AG20443 (cell line): ENCODE measurements around the gene LEKR1.
"Not testable (repeated sequence)": the region's sequence is repeated elsewhere in the genome, so short reads cannot be mapped to it uniquely, and the experiment has no call there.

ENCODE experiments used
- DNase-seq: peaks from one replicate; pipeline ENCODE4 v3.0.0; 2012; ENCODE audit warnings: low spot score, mixed read lengths

The LEKR1 gene

DNA sequence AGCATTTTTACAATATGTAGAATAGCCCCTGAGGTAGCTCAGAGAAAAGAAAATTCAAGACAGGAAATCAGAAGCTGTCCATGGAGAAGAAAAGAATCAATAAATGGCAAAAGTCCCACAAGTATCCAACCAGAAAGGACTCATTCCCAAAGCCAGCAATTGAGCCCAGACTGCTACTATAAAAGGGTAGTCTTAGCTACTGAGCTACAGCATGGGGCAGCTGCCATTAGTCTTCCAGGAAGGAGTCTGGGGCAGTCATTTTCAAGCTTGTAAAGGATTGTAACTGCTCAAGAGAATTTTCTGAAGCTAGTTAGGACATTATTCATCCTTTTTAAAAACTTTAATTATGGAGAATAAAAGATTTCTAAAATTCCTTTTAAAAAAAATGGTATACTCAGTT is 10.5 kb downstream of the LEKR1 start:
- DNase-seq = no peak

DNA sequence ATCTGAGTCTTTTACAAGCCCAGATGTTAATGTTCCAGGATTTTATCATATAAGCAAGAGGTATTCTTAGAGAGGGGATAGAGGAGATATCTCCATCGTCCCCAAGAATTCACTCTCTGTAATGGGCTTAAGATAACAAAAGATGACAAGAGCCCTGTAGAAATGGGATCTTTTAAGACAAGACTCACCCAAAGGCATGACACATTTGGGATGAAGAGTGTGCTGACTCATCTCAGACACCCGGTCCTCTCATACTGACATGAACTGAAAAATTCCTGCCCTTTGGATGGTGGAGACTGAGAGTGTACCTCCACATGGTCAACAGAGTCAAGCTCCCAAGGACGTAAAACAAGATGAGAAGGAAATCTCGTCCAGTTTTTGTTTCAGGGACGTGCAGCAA is 11.0 kb downstream of the LEKR1 start:
- DNase-seq = peak; percentile 46

DNA sequence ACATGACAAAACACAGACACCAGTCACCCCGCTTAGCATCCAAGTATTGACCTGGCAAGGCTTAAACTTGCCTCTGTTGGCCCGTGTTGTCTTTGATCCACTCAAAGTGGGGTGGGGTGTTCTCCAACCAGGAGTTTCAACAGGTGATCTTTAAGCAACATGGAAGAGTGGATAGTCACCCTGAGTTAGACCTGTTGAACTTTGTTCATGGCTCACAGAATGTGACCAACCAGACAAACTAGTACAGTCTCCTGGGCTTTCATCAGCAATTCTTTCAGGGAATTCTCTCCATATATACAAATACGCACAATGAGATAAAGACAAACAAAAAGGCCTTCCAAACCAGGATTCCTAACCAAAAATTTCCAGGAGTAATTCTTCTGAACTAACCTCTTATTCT is 11.9 kb downstream of the LEKR1 start:
- DNase-seq = no peak

DNA sequence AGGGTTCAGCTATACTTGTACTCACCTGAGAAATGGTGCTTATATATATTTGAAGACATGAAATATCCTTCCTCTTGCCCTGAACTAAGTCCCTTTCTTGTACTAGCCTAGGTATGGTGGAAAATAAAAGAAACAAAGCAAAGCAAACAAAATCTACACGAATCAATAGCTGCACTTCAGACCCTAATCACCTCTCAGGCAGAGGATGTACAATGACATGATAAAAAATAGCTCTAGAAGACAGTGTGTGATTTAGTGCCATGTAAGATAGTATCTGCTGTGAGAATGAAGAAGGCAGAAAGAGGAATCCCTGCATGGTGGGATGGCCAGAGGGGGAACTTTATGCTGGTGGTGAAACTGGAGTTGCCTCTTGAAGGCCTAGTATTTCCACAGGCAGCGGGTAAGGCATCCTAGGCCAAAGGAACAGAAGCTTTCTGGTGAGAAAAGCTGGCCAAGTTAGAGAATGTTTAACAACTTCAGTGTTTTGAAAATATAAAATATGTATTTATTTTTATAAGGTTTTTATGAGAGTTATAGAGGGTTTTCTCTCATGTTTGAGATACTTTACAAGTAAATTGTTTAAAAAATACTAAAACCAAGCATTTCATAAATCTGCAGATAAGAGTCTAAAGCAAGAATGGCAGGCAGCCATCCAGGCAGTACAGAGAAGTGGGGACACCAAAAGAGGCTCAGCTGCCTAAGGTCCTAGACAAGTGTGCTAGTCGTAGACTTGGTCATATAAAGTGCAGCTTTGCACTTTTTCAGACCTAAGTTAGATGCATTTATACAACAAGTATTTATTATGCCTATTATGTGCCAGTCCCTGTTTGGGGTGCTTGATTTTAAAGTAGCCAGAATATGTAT is 14.9 kb downstream of the LEKR1 start:
- DNase-seq = no peak

DNA sequence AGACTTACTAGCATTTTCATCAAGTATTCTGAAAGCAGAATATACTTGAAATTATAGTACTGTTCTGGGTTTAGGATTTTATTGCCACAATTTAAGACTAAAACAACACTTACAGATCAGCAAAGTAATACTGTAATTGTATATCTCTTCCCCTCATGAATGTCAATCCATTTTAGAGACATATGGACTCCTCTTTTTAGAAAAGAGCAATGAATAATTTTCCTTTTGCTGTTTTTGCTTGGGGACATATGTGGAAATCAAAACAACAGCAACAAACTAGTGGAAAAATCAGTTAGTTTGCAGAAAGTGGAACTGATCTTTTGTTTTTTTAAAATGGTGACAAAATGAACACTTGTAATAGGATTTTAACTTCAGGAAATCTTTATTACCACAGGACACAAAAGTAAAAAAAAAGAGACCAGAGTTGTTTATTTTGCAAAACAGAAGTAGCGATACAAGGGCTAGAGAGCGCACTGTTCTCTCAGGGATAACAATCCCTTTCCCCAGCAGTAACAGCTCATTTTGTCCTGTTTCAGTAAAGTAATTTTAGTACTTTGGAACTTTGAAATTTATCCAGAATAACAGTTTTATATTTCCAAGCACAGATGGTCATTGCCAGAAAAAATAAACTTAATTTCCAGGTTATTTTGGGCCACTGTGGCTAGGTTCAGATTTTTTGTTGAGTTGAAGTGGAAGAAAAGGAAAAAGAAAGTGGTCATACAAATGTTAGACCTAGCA is 17.1 kb downstream of the LEKR1 start:
- no peak for DNase-seq

GRCh38 chr3:156847752-156848448 is 21.7 kb downstream of the LEKR1 start:
- DNase-seq = peak; percentile 11

DNA sequence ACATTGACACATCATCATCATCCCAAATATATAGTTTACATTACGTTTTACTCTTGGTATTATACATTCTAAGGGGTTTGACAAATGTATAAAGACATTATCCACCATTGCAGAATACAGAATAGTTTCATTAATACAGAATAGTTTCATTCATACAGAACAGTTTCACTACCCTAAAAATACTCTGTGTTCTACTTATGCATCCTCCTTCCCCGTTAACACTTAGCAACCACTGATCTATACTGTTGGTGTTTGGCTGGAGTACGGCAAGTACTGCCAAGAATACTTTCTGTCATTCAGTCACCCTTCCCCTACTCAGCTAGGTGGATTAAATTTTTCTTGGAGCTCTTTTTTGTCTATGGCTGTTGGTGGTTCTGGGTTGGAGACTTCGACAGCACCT is 33.4 kb downstream of the LEKR1 start:
- DNase-seq = no peak

DNA sequence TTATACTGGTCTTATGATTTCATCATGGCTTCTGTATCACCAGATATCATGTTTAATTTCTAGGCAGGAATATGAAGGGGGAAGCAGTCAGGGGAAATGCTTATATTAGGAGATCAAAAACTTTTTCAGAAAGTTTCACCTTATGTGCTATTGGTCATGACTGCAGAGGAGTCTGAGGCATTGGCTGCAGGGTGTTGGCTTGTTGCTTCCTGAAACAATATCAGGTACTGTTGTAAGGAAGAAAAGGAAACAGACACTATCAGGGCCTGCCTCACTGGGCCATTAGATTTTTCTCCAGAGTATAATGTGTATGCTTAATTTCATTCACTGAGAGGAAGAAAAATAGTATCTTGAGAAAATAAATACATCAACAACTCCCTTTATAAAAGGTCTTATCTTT is 34.7 kb downstream of the LEKR1 start:
- DNase-seq = no peak

GRCh38 chr3:156862338-156862737 is 36.2 kb downstream of the LEKR1 start:
- DNase-seq = no peak

DNA sequence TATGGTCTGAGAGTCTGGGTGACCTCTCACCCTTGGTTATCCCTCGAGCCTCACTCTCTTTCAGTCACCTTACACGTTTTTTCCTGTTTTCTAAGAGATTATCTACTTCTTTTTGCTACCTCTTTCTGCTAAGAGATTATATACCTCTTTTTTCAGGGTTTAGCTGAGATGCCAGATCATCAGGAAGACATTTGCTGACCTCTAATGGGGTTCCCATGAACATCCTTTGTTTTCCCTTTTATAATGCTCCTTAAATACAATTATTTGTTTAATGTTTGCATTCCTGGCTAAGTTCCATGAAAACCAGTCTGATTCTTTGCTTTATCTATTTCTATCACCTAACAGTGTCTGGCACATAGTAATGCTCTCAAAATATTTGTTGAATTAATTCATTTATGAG is 39.6 kb downstream of the LEKR1 start:
- DNase-seq = peak; percentile 12

DNA sequence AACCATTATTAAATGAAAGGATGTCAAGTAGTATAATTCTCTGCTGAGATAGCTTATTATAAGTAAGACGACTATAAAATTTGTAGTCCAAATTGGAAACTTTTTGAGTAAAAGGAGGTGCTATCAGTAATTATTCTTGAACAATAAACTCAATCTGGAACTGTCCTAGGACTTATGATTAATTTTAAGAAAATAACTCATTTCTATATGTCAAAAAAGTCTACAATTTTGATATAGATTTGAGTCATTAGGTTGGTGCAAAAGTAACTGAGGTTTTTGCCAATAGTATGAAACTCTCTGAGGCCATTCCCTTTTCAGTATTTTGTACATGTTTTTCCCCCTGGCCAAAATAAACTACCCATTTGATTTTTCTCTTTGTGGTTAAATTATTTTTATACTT is 41.0 kb downstream of the LEKR1 start:
- DNase-seq = no peak

- no peak for DNase-seq
Measured at GRCh38 chr3:156867920-156868319, 41.8 kb downstream of the LEKR1 start.

- no peak for DNase-seq
Measured at GRCh38 chr3:156873906-156874305, 47.8 kb downstream of the LEKR1 start.

GRCh38 chr3:156879491-156879890 is 53.3 kb downstream of the LEKR1 start:
- DNase-seq = not testable (repeated sequence)

- no peak for DNase-seq
Measured at GRCh38 chr3:156885761-156886160, 59.6 kb downstream of the LEKR1 start.

- no peak for DNase-seq
Measured at GRCh38 chr3:156888176-156888575, 62.0 kb downstream of the LEKR1 start.

GRCh38 chr3:156888576-156888975 is 62.4 kb downstream of the LEKR1 start:
- no peak for DNase-seq

- DNase-seq = peak; percentile 38
Measured at GRCh38 chr3:156892701-156893100, 66.5 kb downstream of the LEKR1 start.

GRCh38 chr3:156895374-156895773 is 69.2 kb downstream of the LEKR1 start:
- DNase-seq = not testable (repeated sequence)

- DNase-seq = not testable (repeated sequence)
Measured at GRCh38 chr3:156897851-156898250, 71.7 kb downstream of the LEKR1 start.

- no peak for DNase-seq
Measured at GRCh38 chr3:156898296-156898880, 72.2 kb downstream of the LEKR1 start.

GRCh38 chr3:156899951-156900350 is 73.8 kb downstream of the LEKR1 start:
- no peak for DNase-seq
